ENCODE measurements around the gene PEX14. TPM values are rescaled to one million over a fixed set of nuclear protein-coding genes. Genes with fewer than 3 reads are reported as not detected.
"Not testable (repeated sequence)": the region's sequence is repeated elsewhere in the genome, so short reads cannot be mapped to it uniquely, and the experiment has no call there.

Gene PEX14, protein sequence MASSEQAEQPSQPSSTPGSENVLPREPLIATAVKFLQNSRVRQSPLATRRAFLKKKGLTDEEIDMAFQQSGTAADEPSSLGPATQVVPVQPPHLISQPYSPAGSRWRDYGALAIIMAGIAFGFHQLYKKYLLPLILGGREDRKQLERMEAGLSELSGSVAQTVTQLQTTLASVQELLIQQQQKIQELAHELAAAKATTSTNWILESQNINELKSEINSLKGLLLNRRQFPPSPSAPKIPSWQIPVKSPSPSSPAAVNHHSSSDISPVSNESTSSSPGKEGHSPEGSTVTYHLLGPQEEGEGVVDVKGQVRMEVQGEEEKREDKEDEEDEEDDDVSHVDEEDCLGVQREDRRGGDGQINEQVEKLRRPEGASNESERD
- total RNA-seq (10 to 100 TPM; 22.3 to 24.5 (median 22.7) TPM), total RNA-seq (9.3 to 24.7 (median 18.4) reads per million in 29 experiments)
- 15.2 TPM for total RNA-seq (2013)

DNA sequence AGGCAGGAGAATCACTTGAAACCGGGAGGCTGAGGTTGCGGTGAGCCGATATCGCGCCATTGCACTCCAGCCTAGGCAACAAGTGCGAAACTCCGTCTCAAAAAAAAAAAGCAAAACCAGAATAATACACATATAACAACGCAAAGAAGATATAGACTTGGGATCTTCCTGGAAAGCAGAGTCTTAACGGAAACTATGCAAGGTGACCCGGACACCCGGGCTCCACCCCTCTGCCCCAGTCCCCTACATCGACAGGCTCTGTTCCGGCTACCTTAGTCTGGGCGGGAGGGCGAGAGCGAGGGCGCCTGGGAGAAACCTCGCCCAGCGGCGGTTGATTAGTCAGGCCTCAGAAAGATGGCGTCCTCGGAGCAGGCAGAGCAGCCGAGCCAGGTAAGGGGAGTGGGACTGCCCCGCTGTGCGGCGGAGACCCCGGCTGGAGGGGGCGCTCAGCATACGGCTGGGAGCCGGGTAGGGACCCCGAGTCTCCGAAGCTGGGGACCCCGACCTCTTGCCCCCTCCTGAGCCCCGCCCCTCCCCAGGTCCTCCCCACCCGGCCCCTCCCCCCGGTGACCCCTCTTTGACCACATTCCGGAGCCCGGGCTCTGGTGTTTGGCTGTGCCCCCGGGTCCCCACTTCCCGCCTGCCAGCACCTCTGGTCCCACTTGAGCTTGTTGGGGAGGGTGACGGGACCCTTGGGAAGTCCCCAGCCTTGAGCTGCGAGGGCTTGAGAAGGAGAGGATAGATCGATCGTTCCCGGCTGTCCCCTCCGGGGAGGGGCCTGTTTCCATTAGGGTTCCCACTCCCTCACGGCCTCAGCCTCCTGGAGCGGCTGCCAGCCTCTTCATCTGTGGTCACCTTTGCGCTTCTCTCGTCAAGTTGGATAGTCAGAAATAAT, at the start of gene PEX14:
PEX14 (plus strand) TSS at position 338 of the 895 bp plus-strand sequence; CDS start at position 355, 17 bp downstream.
- peak within 1 kb of the TSS; percentile 93 to 97 (median 95) for H3K4me3 Mint-ChIP-seq
- POLR2A ChIA-PET, result interaction anchor here in 1 of 2 donors (0.6 kb wide), 1 partner anchor 22 kb away, joined by 3 read pairs; no protein-coding TSS in a partner anchor
- peak within 1 kb of the TSS; percentile 85 to 88 for H3K27ac Mint-ChIP-seq
- H3K27ac ChIP-seq (ENCODE audit: low read length), result peak within 1 kb of the TSS; percentile 50
- H3K4me1 ChIP-seq (ENCODE audit: control insufficient read depth in 1 of 2, extremely low read depth in 1 of 2, insufficient read depth in 2 of 2, low read length in 2 of 2), result peaks cover 15 to 43% of the 10 kb centered on the region in 2 experiments
- H3K4me3 ChIP-seq (ENCODE audit: control insufficient read depth in 1 of 2, extremely low read depth in 1 of 2, low read length in 1 of 2), result peak within 1 kb of the TSS; percentile 74 to 76
- H3K27me3 Mint-ChIP-seq, result no peaks in the 10 kb centered on the region
- no peaks in the 10 kb centered on the region for H3K9me3 ChIP-seq
- WGBS (ENCODE audit: insufficient coverage), result under 1% methylated on average over 18 of the region's 50 CpGs
- CTCF ChIA-PET, result interaction anchor here in 1 of 2 donors (0.6 to 1.0 kb wide), 3 partner anchors 45 to 1331 kb away, joined by 3 to 6 read pairs (median 5); partner anchors contain the start of genes CENPS and CLCN6
- ATAC-seq (replicated peaks in 1 of 4) (peak; percentile 77 to 83 (median 82)), DNase-seq (peak; percentile 71 to 89 (median 80))
- no peaks in the 10 kb centered on the region for H3K9me3 Mint-ChIP-seq
- peaks cover 52 to 57% (median 54%) of the 10 kb centered on the region in 3 donors for H3K4me1 Mint-ChIP-seq
- no peaks in the 10 kb centered on the region for H3K27me3 ChIP-seq (replicated peaks in 1 of 2; ENCODE audit: control insufficient read depth in 2 of 2, extremely low read depth in 1 of 2, insufficient read depth in 2 of 2, low read length in 1 of 2)
- H3K36me3 ChIP-seq (ENCODE audit: control insufficient read depth in 2 of 2, extremely low read depth in 1 of 2, insufficient read depth in 1 of 2, low read length in 1 of 2), result no peaks in the 10 kb centered on the region
- H3K36me3 Mint-ChIP-seq, result no peaks in the 10 kb centered on the region

DNA sequence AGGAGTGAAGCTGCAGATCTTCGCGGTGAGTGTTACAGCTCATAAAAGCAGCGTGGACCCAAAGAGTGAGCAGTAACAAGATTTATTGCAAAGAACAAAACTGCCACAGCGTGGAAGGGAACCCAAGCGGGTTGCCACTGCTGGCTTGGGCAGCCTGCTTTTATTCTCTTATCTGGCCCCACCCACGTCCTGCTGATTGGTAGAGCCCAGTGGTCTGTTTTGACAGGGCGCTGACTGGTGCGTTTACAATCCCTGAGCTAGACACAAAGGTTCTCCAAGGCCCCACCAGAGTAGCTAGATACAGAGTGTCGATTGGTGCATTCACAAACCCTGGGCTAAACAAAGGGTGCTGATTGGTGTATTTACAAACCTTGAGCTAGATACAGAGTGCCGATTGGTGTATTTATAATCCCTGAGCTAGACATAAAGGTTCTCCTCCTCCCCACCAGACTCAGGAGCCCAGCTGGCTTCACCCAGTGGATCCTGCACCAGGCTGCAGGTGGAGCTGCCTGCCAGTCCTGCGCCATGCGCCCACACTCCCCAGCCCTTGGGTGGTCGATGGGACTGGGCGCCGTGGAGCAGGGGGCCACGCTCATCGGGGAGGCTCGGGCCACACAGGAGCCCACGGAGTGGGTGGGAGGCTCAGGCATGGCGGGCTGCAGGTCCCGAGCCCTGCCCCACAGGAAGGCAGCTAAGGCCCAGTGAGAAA, 48.8 kb upstream of the PEX14 start:
- DNase-seq; H3K9me3 Mint-ChIP-seq; H3K27ac ChIP-seq (ENCODE audit: low read length); H3K27me3 Mint-ChIP-seq; ATAC-seq (replicated peaks in 1 of 4); H3K4me3 ChIP-seq (ENCODE audit: control insufficient read depth in 1 of 2, extremely low read depth in 1 of 2, low read length in 1 of 2); H3K4me3 Mint-ChIP-seq; H3K9me3 ChIP-seq; H3K27ac Mint-ChIP-seq; H3K27me3 ChIP-seq (replicated peaks in 1 of 2; ENCODE audit: control insufficient read depth in 2 of 2, extremely low read depth in 1 of 2, insufficient read depth in 2 of 2, low read length in 1 of 2); POLR2A ChIA-PET; H3K36me3 ChIP-seq (ENCODE audit: control insufficient read depth in 2 of 2, extremely low read depth in 1 of 2, insufficient read depth in 1 of 2, low read length in 1 of 2); H3K36me3 Mint-ChIP-seq: not testable (repeated sequence)
- CTCF ChIA-PET, result interaction anchor here in 1 of 2 donors (0.5 to 0.9 kb wide), 2 partner anchors 216 to 1489 kb away, joined by 3 read pairs; no protein-coding TSS in a partner anchor
- H3K4me1 Mint-ChIP-seq, result peaks cover 10 to 13% (median 12%) of the 10 kb centered on the region in 3 donors
- H3K4me1 ChIP-seq (ENCODE audit: control insufficient read depth in 1 of 2, extremely low read depth in 1 of 2, insufficient read depth in 2 of 2, low read length in 2 of 2), result peaks cover 4 to 19% of the 10 kb centered on the region in 2 experiments
- WGBS (ENCODE audit: insufficient coverage), result 79% methylated on average over 7 of the region's 21 CpGs

- H3K4me3 ChIP-seq (ENCODE audit: control insufficient read depth in 1 of 2, extremely low read depth in 1 of 2, low read length in 1 of 2); H3K27ac ChIP-seq (ENCODE audit: low read length); ATAC-seq (replicated peaks in 1 of 4); POLR2A ChIA-PET; H3K36me3 ChIP-seq (ENCODE audit: control insufficient read depth in 2 of 2, extremely low read depth in 1 of 2, insufficient read depth in 1 of 2, low read length in 1 of 2); H3K27me3 Mint-ChIP-seq; H3K27ac Mint-ChIP-seq; H3K36me3 Mint-ChIP-seq; DNase-seq; H3K27me3 ChIP-seq (replicated peaks in 1 of 2; ENCODE audit: control insufficient read depth in 2 of 2, extremely low read depth in 1 of 2, insufficient read depth in 2 of 2, low read length in 1 of 2); H3K9me3 Mint-ChIP-seq; H3K4me3 Mint-ChIP-seq; H3K9me3 ChIP-seq: not testable (repeated sequence)
- peaks cover 7 to 24% of the 10 kb centered on the region in 2 experiments for H3K4me1 ChIP-seq (ENCODE audit: control insufficient read depth in 1 of 2, extremely low read depth in 1 of 2, insufficient read depth in 2 of 2, low read length in 2 of 2)
- CTCF ChIA-PET, result interaction anchor here in 1 of 2 donors (0.9 kb wide), 1 partner anchor 217 kb away, joined by 3 read pairs; no protein-coding TSS in a partner anchor
- H3K4me1 Mint-ChIP-seq, result peaks cover 15 to 18% (median 17%) of the 10 kb centered on the region in 3 donors
- WGBS (ENCODE audit: insufficient coverage), result 100% methylated on average over 8 of the region's 21 CpGs
Measured at GRCh38 chr1:10426535-10426848, 48.3 kb upstream of the PEX14 start.

DNA sequence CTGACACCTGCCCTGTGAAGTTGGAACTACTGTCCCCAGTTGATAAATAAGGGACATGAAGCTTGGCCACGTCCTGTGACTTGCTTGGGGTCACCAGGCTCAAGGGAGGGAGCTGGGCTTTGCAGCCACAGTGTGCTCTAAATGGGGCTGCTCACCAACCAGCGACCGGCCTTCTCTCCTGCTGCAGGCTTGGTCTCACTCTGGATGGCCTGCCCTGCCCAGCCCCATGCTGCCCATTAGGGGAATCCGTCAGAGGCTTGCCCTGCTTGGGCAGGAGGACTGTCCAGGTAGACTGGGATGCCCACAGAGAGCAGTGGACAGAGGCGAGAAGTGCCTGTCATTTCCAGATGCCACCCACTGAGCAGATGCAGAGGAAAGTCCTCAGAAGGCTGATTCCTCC, 45.8 kb upstream of the PEX14 start:
- CTCF ChIA-PET, result interaction anchor here (0.8 to 3.2 kb wide), 6 partner anchors 9 to 1217 kb away, joined by 3 to 25 read pairs (median 4); partner anchors contain the start of gene KIF1B (in 1 of the 2)
- Mint-ChIP-seq H3K4me3 (peak overlapping the region in 1 of 3 donors; percentile 84), H3K27me3 (no peaks in the 10 kb centered on the region), H3K36me3 (no peaks in the 10 kb centered on the region), H3K27ac (no peak overlapping the region), H3K4me1 (peaks cover 16 to 24% (median 23%) of the 10 kb centered on the region in 3 donors), H3K9me3 (no peaks in the 10 kb centered on the region)
- H3K27me3 ChIP-seq (replicated peaks in 1 of 2; ENCODE audit: control insufficient read depth in 2 of 2, extremely low read depth in 1 of 2, insufficient read depth in 2 of 2, low read length in 1 of 2), result no peaks in the 10 kb centered on the region
- POLR2A ChIA-PET, result interaction anchor here in 1 of 2 donors (0.8 kb wide), 1 partner anchor 713 kb away, joined by 3 read pairs; no protein-coding TSS in a partner anchor
- H3K27ac ChIP-seq (ENCODE audit: low read length), result no peak overlapping the region
- H3K9me3 ChIP-seq, result no peaks in the 10 kb centered on the region
- H3K4me3 ChIP-seq (ENCODE audit: control insufficient read depth in 1 of 2, extremely low read depth in 1 of 2, low read length in 1 of 2), result no peak overlapping the region
- ATAC-seq (replicated peaks in 1 of 4) (no peak), DNase-seq (no peak)
- H3K4me1 ChIP-seq (ENCODE audit: control insufficient read depth in 1 of 2, extremely low read depth in 1 of 2, insufficient read depth in 2 of 2, low read length in 2 of 2), result peaks cover 7 to 24% of the 10 kb centered on the region in 2 experiments
- 91% methylated on average over 5 of the region's 5 CpGs for whole genome bisulfite sequencing (ENCODE audit: insufficient coverage)
- no peaks in the 10 kb centered on the region for H3K36me3 ChIP-seq (ENCODE audit: control insufficient read depth in 2 of 2, extremely low read depth in 1 of 2, insufficient read depth in 1 of 2, low read length in 1 of 2)

DNA sequence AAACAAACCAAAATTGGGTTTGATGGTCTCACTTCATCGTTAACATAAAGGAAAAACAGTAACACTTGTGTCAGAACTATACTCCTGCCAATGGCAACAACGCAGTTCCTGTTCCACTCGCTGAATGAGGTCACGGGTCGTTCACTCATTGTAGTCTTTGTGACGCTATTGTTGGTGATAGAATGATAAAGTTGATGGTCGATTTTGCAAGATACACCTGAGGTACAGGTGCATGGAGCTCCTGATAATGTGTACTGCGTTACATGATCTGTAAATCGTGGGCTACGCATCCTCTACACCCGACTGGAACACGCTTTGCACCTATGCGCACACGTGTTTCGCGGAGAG, 44.9 kb upstream of the PEX14 start:
- no peaks in the 10 kb centered on the region for H3K9me3 Mint-ChIP-seq
- peak in 16 of 35 experiments; percentile 2 to 40 (median 12) for DNase-seq
- no peaks in the 10 kb centered on the region for H3K36me3 ChIP-seq (ENCODE audit: control insufficient read depth in 2 of 2, extremely low read depth in 1 of 2, insufficient read depth in 1 of 2, low read length in 1 of 2)
- ATAC-seq (replicated peaks in 1 of 4), result peak in 3 of 4 experiments; percentile 1 to 4 (median 1)
- H3K36me3 Mint-ChIP-seq, result no peaks in the 10 kb centered on the region
- WGBS (ENCODE audit: insufficient coverage), result 12% methylated on average over 11 of the region's 16 CpGs
- H3K9me3 ChIP-seq, result no peaks in the 10 kb centered on the region
- H3K4me3 Mint-ChIP-seq, result peak overlapping the region; percentile 84 to 91 (median 85)
- peak overlapping the region; percentile 74 to 89 for H3K4me3 ChIP-seq (ENCODE audit: control insufficient read depth in 1 of 2, extremely low read depth in 1 of 2, low read length in 1 of 2)
- H3K27ac Mint-ChIP-seq, result peak overlapping the region; percentile 86 to 88
- H3K27me3 ChIP-seq (replicated peaks in 1 of 2; ENCODE audit: control insufficient read depth in 2 of 2, extremely low read depth in 1 of 2, insufficient read depth in 2 of 2, low read length in 1 of 2), result no peaks in the 10 kb centered on the region
- H3K27me3 Mint-ChIP-seq, result no peaks in the 10 kb centered on the region
- H3K4me1 ChIP-seq (ENCODE audit: control insufficient read depth in 1 of 2, extremely low read depth in 1 of 2, insufficient read depth in 2 of 2, low read length in 2 of 2), result peaks cover 7 to 24% of the 10 kb centered on the region in 2 experiments
- ChIA-PET CTCF (interaction anchor here (0.6 to 3.2 kb wide), 11 partner anchors 8 to 1216 kb away, joined by 3 to 25 read pairs (median 4); partner anchors contain the start of genes KIF1B (in 1 of the 2) and PEX14 (in 1 of the 2)), POLR2A (interaction anchor here in 1 of 2 donors (0.8 kb wide), 1 partner anchor 714 kb away, joined by 3 read pairs; no protein-coding TSS in a partner anchor)
- peak overlapping the region; percentile 25 for H3K27ac ChIP-seq (ENCODE audit: low read length)
- peaks cover 16 to 24% (median 23%) of the 10 kb centered on the region in 3 donors for H3K4me1 Mint-ChIP-seq

Data from T-cell (primary cell).